ENCODE data around the gene LONRF2.
"Not testable (repeated sequence)": the region's sequence is repeated elsewhere in the genome, so short reads cannot be mapped to it uniquely, and the experiment has no call there.

The LONRF2 gene

DNA sequence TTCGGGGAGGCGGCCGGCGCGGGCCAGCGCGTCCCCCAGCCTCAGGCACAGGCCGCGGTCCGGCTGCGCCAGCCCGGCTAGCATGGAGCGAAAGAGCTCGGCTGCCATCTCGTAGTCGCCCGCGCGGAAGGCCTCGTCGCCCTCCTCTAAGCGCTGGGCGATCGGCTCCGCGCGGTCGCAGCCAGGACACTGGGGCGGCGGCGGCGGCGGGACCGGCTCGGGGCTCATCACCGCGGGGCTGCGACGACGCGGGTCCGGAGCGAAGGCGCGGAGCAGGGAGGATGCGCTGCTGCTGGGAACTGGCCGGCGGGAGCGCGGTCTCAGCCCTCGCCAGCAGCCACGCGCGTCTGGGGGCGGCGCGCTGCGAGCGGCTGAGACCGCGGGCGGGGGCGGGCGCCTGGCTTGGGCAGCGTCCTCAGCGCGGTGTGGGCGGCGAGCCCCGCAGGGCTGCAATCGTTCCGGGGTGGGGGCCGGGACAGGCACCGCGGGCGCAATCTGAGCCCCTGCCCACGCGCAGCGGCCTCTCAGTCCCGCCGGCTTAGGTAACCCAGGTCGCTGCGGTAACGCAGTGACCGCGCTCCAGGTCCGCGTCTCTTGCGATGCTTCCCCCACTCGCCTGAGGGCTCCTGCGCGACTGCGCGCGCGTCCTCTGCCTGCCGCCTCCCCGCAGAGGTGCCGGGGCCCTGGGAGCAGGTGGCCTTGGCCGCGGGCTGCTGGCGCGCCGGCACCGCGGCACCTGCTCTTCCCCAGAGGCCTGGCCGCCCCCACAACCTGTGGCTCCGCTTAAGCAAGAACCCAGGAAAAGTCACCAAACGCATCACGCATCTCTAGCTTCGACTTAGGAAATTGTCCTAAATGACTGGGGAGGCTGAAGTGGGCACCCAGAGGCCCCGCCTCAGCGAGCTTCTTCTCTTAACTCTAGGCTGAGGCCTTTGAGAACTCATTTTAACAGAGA lies at the start of gene LONRF2:
Gene LONRF2, minus strand, starts transcription at position 636 of the 955 bp plus-strand sequence. Its CDS starts 408 bp downstream, at position 228.
- DNase-seq (ENCODE audit: low read depth, low spot score): no peak

DNA sequence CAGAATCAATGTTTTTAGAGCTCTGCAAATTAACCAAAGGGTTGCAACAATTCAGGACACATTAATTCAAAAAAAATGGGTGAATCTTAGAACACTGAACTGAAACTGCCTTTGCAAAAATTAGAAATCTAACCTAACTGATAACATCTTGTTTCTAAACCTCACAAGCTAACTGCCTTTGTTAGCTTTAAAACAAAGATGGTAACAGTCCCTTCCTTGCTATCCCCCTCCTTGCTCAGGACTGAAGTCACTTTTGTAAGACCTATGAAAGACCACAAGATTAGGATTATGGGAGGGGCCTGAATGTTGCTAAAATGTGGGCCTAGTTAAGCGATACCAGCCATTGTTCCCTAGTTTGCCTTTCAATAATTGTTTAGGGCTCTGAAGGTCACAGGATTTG lies 44.9 kb upstream of the LONRF2 start:
- DNase-seq (ENCODE audit: low read depth, low spot score): no peak

DNA sequence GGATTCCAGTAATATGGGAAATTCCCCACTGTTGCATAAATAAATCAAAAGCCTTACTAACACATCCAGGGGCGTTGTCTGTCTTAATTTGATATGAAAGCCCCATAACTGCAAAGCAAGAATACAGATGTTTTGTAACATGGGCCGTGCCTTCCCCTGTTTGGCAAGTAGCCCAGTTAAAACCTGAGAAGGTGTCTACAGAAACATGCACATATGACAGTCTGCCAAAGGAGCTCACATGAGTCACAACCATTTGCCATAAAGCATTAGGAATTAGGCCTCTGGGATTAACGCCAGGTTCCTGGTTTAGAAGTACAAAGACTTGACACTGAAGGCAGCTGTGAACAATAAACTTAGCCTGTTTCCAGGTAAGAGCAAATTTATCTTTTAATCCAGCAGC lies 43.1 kb upstream of the LONRF2 start:
- no peak for DNase-seq (ENCODE audit: low read depth, low spot score)

DNA sequence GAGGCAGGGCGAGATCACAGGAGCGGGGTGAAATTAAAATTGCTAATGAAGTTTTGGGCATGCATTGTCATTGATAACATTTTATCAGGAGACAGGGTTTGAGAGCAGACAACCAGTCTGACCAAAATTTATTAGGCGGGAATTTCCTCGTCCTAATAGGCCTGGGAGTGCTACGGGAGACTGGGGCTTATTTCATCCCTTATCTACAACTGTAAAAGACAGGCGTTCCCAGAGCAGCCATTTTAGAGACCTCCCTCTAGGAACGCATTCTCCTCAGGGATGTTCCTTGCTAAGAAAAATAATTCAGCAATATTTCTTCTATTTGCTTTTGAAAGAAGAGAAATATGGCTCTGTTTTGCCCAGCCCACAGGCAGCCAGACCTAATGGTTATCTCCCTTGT lies 40.0 kb upstream of the LONRF2 start:
- not testable (repeated sequence) for DNase-seq (ENCODE audit: low read depth, low spot score)

DNA sequence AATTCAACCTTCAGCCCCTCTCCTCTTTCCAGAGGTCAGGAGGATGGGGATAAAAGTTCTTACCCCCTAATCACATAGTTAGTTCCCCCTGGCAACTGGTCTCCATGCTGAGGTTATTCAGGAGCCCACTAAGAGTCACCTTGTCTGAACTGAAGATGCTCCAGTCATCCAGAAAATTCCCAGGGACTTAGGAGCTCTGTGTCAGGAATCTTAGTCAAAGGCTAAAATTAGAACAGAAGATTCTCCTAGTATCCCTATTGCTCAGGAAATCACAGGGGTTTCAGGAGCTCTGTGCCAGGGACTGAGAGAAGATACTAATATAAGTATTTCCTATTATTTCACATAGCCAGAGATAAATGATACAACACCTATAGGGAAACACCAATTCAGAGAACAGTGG lies 37.3 kb upstream of the LONRF2 start:
- DNase-seq (ENCODE audit: low read depth, low spot score): no peak

DNA sequence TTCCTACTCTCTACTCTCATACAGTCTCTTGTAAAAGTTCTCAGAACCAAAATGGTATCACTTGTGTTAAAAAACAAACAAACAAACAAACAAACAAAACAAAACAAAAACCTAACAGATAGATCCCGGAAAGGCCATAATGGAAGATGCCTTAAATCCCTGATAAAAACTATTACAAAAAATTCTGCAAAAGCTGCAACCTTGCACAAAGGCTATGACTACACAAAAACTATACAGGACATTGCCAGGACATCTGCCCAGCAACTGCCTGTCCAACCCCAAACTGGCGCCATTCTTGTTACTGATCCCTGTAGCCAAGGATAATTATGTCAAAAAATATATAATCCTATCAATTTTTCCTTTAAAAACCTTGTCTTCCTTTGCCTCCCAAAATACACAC lies 36.3 kb upstream of the LONRF2 start:
- DNase-seq (ENCODE audit: low read depth, low spot score): no peak

DNA sequence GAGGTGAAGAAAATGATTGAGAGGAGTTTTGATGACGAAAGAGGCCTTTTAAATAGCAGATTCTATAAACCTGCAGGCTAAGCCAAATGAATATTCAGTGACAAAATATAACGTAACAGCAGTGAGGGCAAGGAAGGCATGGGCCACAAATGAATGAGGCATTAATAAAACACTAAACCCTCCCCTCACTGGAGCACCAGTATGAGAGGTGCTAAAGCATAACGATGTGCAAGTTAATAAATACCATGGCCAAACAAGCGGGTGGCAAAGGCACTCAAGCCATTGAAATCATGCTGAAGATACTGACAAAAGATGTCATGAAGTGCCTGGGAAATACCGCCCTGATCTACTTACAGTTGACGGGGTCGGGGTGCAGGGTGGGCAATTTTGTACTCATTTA lies 30.2 kb upstream of the LONRF2 start:
- DNase-seq (ENCODE audit: low read depth, low spot score): no peak

DNA sequence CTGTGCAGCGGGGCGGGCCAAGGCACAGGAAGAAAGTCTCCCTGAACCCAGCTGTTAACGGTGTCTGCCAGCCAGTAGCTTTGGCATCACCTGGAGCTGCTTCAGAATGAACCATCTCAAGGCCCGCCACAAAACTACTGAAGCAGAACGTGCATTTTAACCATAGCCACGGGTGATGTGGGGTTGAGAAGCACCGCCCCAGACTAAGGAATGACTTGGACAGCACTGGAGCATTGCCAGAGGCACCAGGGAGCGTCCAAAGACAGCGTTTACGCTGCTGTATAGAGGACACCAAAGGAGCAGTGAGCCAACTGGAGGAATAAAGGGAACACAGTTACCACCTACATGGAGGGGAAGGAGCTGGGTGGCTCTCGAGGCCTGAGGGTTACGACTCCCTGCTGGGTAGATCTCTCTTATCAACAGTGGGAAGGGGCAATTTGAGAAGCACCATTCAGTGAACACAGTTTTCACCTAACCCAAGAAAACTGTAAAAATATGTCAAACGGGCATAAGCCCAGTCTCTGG lies 28.4 kb upstream of the LONRF2 start:
- no peak for DNase-seq (ENCODE audit: low read depth, low spot score)

DNA sequence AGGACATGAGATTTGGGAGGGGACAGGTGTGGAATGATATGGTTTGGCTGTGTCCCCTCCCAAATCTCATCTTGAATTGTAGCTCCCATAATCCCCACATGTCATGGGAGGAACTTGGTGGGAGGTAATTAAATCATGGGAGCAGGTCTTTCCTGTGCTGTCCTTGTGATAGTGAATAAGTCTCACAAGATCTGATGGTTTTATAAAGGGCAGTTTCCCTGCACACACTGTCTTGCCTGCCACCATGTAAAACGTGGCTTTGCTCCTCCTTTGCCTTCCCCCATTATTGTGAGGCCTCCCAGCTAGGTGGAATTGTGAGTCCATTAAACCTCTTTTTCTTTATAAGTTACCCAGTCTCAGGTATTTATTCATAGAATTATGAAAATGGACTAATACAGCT lies 22.8 kb upstream of the LONRF2 start:
- not testable (repeated sequence) for DNase-seq (ENCODE audit: low read depth, low spot score)

DNA sequence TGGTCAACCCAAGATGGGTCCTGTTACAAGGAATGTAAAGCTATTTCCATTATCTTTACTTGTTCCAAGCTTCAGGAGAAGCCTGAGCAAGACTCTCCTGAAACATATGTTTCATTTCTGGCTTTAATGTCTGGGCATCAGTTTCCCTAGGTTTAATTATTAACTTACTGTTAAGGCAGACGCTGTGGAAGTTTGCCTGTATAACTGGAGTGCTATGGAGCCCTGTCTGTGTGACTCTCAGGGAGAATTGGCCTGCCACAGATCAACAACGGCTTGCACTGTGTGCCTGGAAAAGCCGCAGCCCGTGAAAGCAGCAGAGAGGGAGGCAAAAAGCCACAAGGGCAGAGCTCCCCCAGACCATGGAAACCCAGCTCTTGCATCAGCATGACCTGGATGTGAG lies 22.1 kb upstream of the LONRF2 start:
- no peak for DNase-seq (ENCODE audit: low read depth, low spot score)

DNA sequence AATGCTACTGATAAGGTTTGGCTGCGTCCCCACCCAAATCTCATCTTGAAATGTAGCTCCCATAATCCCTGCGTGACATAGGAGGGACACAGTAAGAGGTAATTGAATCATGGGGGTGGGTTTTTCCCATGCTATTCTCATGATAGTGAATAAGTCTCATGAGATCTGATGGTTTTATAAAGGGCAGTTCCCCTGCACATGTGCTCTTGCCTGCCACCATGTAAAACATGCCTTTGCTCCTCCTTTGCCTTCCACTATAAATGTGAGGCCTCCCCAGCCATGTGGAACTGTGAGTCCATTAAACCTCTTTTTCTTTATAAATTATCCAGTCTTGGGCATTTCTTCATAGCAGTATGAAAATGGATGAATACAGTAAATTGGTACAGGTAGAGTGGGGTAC lies 20.2 kb upstream of the LONRF2 start:
- DNase-seq (ENCODE audit: low read depth, low spot score): not testable (repeated sequence)

DNA sequence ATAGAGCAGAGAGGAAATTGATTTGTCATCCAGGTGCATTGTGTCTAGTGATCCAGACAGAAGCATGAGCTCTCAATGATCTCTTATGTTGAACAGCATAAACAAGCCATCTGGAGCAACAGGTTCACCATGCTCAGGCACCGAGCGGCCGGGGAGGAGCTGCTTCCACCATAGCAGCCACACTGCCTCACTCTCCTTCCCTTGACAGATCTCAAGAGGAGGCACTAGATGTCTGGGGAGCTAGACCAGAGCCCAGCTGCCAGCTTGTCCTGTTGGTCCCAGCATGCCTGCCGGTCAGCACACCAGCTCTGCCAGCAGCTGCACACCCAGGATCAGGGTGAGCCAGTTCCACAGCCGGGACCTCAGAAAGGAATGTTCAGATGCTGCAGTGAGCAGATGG lies 17.5 kb upstream of the LONRF2 start:
- DNase-seq (ENCODE audit: low read depth, low spot score): no peak

DNA sequence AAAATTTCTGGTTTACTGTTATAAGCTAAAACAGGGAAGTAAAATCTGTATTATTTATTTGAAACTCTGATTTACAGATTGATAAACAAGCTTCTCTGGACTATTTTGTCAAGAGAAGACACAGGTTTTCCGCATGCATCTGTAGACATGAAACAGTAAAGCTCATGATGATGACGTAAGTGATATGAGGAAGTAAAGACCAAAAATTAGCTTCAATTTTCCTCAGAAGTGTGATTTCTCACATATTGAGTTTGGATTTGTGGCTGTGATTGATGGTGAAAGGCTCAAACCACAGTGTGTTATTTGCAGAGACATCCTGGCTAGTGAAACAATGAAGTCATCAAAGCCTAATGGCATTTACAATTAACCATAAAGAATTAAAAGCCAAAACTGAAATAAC lies 12.6 kb upstream of the LONRF2 start:
- no peak for DNase-seq (ENCODE audit: low read depth, low spot score)

DNA sequence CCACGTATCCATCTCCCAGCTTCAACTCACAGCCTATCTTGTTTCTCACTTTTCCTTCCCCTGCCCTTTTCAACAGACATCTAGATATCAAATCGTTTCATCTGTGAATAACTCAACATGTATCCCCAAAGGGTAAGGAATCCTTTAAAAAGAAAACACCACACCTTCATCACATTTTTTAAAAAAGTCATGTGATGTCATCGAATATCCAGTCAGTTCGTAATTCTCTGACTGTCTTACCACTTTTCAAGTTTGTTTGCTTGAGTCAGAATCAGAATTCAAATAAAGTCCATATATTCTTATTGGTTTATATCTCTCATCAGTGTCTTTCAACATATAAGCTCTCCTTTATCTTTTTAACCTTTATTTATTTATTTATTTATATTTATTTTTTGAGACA lies 5.4 kb upstream of the LONRF2 start:
- DNase-seq (ENCODE audit: low read depth, low spot score): no peak

DNA sequence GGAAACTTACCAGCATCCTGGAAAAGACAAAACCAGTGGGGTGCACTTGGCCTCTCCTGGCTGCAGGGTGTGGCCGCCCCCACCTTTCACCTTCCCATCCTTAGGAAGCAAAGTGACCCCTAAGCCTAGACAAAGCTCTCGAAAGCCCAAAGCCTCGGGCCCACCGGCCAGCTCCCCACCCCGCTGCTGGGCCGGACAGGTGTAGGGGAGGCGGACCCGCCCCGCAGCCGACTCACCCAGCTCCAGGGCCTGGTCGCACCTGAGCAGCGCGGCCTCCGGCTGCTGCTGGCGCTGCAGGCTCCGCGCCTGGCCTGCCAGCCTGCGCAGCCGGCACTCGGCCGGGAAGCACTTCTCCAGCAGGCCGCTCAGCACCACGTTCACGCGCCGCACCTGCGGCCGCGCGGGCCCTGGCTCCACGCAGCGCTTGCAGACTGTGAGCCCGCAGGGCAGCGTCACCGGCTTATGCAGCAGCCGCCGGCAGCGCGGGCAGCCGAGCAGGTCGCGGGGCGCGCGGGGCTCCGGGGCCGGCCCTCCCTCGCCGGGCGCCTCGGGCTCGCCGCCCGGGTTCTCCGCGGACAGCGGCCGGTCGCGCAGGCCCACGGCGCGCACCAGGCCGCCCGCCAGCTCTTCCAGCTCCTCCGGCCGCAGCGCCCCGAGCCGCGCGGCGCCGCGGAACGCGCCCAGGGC lies 979 bp downstream of the LONRF2 start:
- peak; percentile 45 for DNase-seq (ENCODE audit: low read depth, low spot score)

DNA sequence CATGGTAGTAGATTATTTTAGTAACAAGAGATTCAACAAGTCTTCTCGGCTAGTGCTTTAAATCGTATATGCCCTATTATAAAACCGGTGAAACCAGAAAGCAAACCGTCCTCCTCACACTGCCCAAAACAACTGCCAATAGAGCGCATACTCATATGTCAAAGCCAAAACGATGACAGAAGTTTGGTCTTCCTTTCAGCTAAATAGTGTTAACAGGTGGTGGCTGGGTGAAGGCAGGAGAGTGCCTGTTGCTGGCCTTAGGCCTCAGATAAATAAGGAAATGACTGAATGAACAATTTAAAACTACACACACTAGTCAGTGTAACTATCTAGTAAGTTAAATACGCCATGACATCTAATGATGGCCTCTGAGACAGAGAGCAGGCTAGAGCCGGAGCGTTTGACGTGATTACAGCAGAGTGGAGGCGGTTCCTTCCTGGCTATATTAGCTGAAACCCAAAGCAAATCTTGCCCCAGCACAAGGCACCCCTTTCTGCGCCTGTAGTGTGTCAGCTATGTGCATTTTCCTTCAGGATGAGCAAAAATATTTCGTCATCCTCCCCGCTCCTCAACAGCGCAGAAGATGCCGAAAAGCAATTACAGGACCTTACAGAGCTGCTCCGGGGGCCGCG lies 1.6 kb downstream of the LONRF2 start:
- no peak for DNase-seq (ENCODE audit: low read depth, low spot score)

DNA sequence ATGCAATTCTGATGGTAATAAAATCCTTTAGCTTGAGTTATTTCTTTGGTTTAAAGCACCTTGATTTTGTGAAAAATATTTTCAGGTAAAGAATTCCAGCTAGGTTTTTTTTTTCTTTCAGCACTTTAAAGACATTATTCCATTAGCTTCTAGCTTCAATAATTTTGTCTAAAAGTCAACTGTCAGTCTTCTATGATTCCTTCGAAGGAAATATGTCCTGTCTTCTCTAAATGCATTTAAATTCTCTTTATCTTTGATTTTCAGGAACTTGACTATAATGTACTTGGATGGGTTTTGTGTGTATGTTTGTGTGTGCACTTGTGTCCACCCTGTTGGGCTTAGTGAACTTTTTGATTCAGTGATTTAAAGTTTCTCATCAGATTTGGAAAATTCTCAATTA lies 4.7 kb downstream of the LONRF2 start:
- DNase-seq (ENCODE audit: low read depth, low spot score): no peak

DNA sequence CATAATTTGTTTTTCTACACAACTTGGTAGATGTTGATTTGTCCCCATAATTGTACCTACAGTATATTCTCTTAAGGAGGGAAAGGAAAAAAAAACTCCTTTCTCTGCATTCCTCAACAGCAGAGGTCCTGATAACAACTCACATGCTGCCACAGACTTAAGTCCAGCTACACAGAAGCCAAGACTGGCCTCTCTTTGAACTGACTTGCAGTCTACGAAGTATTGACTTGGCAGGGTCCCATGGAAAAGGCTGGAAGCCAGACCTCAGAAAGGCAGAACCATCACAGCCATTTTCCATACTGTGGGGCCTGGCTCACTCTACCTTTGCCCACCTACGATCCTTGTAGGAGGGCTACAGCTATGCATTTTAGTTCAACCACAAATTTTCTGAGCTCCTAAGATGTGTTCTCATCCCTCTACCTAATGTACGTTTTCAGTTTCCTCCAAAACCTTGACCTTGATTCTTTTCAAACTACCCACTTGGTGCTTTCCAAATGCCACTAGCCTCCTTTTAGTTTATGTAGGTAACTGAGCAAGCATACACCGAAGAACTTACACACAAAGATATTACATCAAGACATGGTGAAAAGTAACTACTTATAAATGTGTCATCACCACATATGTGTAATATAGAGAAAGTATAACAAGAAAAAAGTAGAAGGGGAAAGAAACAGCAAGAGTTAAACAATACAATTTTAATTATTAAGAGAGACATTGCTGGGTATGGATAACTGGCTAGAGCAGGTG lies 12.2 kb downstream of the LONRF2 start:
- DNase-seq (ENCODE audit: low read depth, low spot score): no peak

DNA sequence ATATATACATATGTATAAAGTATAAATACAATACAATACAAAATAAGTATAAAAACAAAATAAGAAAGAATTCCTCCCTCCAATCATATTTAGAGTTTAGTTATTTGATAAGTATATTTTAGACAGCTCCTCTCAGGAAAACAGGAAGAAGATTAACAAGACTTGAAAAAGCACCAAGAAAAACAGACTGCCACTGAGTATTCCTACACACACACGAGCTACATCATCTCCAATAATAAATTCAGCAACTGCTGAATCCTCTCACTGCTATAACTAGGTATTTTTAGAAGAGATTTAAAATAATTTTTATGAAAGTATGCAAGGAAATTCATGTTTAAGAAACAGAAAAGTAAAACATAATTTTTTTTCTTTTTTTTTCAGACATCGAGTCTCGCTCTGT lies 13.0 kb downstream of the LONRF2 start:
- DNase-seq (ENCODE audit: low read depth, low spot score): no peak

DNA sequence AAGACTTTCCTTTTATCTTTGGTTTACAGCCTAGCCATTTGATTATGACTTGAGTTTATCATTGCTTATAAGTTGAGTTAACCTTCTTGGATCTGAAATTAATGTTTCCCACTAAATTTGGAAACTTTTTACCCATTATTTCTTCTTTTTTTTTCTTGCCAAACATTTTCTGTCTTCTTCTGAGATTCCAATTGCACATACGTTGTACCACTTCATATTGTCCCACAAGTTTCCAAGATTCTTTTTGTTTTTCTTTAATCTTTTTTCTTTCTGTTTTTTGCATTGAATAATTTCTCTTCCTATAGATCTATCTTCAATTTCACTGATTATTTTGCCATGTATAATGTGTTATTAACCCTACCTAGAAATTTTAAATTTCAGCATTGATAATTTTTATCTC lies 18.6 kb downstream of the LONRF2 start:
- no peak for DNase-seq (ENCODE audit: low read depth, low spot score)

DNA sequence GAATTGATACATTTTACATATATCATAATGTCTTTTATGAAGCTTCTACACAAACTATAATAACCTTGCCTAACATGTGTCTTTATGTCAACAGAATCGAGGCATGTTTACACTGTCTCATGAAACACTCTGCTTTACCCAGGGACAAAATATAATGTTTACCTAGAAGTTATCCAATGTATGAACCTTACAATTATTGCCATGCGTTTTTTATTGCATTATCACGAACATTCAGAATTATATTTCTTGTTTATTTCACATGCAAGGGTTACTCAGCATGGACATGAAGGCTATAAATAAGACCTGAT lies 19.8 kb downstream of the LONRF2 start:
- no peak for DNase-seq (ENCODE audit: low read depth, low spot score)

All from iPS DF 19.7 (cell line).